ENCODE results near the gene IL1RAPL2. TPM values are rescaled to one million over a fixed set of nuclear protein-coding genes. Genes with fewer than 3 reads are reported as not detected.
"Not testable (repeated sequence)": the region's sequence is repeated elsewhere in the genome, so short reads cannot be mapped to it uniquely, and the experiment has no call there.

Gene IL1RAPL2
- total RNA-seq, 1 donor from 2014 or later = not detected

GRCh38 chrX:105013719-105014118 lies 447.7 kb downstream of the IL1RAPL2 start:
- no peak overlapping the region for H3K27ac Mint-ChIP-seq (ENCODE audit: unreplicated experiment)
- no peaks in the 10 kb centered on the region for H3K4me1 Mint-ChIP-seq (ENCODE audit: low read depth)
- no peaks in the 10 kb centered on the region for H3K36me3 Mint-ChIP-seq (ENCODE audit: low read depth)
- no peak for DNase-seq (ENCODE audit: low spot score)
- no peak for TF ChIP-seq CTCF (IDR thresholded peaks at IDR 0.05)
- H3K4me3 Mint-ChIP-seq (ENCODE audit: unreplicated experiment) = no peak overlapping the region
- H3K27me3 Mint-ChIP-seq (ENCODE audit: low read depth) = no peaks in the 10 kb centered on the region
- H3K9me3 Mint-ChIP-seq (ENCODE audit: low read depth) = peaks cover 14% of the 10 kb centered on the region

- TF ChIP-seq CTCF (IDR thresholded peaks at IDR 0.05) = no peak
- Mint-ChIP-seq H3K9me3 (ENCODE audit: low read depth) (peaks cover 12% of the 10 kb centered on the region), H3K4me1 (ENCODE audit: low read depth) (no peaks in the 10 kb centered on the region), H3K27me3 (ENCODE audit: low read depth) (no peaks in the 10 kb centered on the region), H3K4me3 (ENCODE audit: unreplicated experiment) (no peak overlapping the region), H3K27ac (ENCODE audit: unreplicated experiment) (no peak overlapping the region), H3K36me3 (ENCODE audit: low read depth) (no peaks in the 10 kb centered on the region)
- no peak for DNase-seq (ENCODE audit: low spot score)
Observed at GRCh38 chrX:105017641-105018040, 451.6 kb downstream of the IL1RAPL2 start.

DNA sequence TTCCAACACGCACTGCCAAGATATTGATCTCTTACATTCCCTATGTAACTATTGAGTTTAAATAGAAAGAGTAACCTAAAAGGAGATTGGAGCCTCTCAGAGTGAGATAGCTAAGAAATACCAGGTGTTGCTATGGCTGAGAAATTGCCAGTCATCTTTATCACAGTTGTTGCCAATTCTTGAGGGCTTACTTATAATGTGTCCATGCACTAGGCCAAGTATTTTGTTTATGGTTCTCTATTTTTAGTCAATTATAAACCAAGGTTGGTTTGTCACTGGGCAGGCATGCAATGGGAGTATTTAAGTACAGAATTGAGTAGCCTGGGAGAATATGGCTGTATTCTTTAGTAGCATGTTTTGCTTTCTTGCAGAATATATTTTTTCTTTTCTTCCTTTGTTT lies 452.9 kb downstream of the IL1RAPL2 start:
- H3K4me3 Mint-ChIP-seq (ENCODE audit: unreplicated experiment) = no peak overlapping the region
- no peaks in the 10 kb centered on the region for H3K4me1 Mint-ChIP-seq (ENCODE audit: low read depth)
- no peaks in the 10 kb centered on the region for H3K36me3 Mint-ChIP-seq (ENCODE audit: low read depth)
- H3K9me3 Mint-ChIP-seq (ENCODE audit: low read depth) = peaks cover 9% of the 10 kb centered on the region
- no peaks in the 10 kb centered on the region for H3K27me3 Mint-ChIP-seq (ENCODE audit: low read depth)
- DNase-seq (ENCODE audit: low spot score) = no peak
- H3K27ac Mint-ChIP-seq (ENCODE audit: unreplicated experiment) = no peak overlapping the region
- no peak for TF ChIP-seq CTCF (IDR thresholded peaks at IDR 0.05)

DNA sequence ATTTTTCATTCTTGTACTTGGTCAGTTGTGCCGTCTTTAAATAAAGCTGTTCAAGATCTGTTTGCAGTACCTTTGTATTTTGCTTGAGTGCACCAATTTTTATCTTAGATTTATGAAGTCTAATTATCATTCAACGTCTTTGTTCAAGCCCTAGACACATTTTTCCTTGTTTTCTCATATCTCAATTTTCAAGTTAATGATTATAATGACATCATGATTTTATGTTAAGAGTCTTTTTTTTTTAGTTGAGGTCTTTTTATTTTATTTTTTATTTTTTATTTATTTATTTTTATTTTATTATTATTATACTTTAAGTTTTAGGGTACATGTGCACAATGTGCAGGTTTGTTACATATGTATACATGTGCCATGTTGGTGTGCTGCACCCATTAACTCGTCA lies 463.0 kb downstream of the IL1RAPL2 start:
- H3K4me1 Mint-ChIP-seq (ENCODE audit: low read depth); H3K27me3 Mint-ChIP-seq (ENCODE audit: low read depth); H3K27ac Mint-ChIP-seq (ENCODE audit: unreplicated experiment); DNase-seq (ENCODE audit: low spot score); H3K4me3 Mint-ChIP-seq (ENCODE audit: unreplicated experiment); H3K36me3 Mint-ChIP-seq (ENCODE audit: low read depth): not testable (repeated sequence)
- H3K9me3 Mint-ChIP-seq (ENCODE audit: low read depth) = peaks cover 16% of the 10 kb centered on the region

- Mint-ChIP-seq H3K27me3 (ENCODE audit: low read depth) (no peaks in the 10 kb centered on the region), H3K36me3 (ENCODE audit: low read depth) (no peaks in the 10 kb centered on the region), H3K4me1 (ENCODE audit: low read depth) (no peaks in the 10 kb centered on the region), H3K27ac (ENCODE audit: unreplicated experiment) (no peak overlapping the region), H3K9me3 (ENCODE audit: low read depth) (peaks cover 6% of the 10 kb centered on the region), H3K4me3 (ENCODE audit: unreplicated experiment) (no peak overlapping the region)
- DNase-seq (ENCODE audit: low spot score) = no peak
- no peak for TF ChIP-seq CTCF (IDR thresholded peaks at IDR 0.05)
Observed at GRCh38 chrX:105038672-105039328, 472.8 kb downstream of the IL1RAPL2 start.

DNA sequence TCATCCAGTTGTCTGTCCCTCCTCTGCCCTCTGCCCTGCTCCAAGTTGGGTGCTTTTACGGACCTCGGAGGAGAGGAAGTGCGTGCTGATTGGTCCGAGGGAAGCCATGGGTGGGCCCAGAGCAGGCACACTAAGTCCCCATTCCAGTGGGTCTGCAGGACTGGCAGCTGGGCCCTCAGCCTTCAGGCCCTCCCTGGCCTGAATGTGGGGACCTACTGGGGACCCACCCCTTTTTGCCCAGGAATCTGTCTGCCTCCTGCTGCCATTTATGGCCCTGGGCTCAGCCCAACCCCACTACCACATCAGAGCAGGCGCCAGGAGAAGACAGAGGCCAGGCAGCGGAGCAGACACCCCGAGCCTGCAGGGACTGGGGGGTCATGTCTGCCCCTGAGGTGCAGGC lies 484.9 kb downstream of the IL1RAPL2 start:
- Mint-ChIP-seq H3K4me3 (ENCODE audit: unreplicated experiment) (no peak overlapping the region), H3K4me1 (ENCODE audit: low read depth) (no peaks in the 10 kb centered on the region), H3K9me3 (ENCODE audit: low read depth) (peaks cover 3% of the 10 kb centered on the region), H3K27me3 (ENCODE audit: low read depth) (peaks cover 1% of the 10 kb centered on the region), H3K36me3 (ENCODE audit: low read depth) (no peaks in the 10 kb centered on the region), H3K27ac (ENCODE audit: unreplicated experiment) (no peak overlapping the region)
- no peak for TF ChIP-seq CTCF (IDR thresholded peaks at IDR 0.05)
- DNase-seq (ENCODE audit: low spot score) = peak; percentile 55
